Fibroblast of lung (primary cell): ENCODE measurements around the gene MAGI2. TPM values are rescaled to one million over a fixed set of nuclear protein-coding genes. Genes with fewer than 3 reads are reported as not detected.
A peak's percentile ranks its signal among the peaks of the same experiment; 100 is the strongest.

ENCODE experiments used
- DNase-seq, 2 donors: peaks; one replicate each; pipeline versions ENCODE4 v3.0.0 to v3.0.0-alpha.2; 2010; ENCODE audit warnings: low read depth in 2 of 2
- H2AFZ ChIP-seq: 2 replicates; pipeline ENCODE4 v1.5.1; 2012; ENCODE audit warnings: low read length, control low read depth, inconsistent platforms
- H3K27ac ChIP-seq: 2 replicates; pipeline ENCODE4 v1.5.1; 2011; ENCODE audit warnings: low read length, control low read depth; ENCODE audit not compliant: insufficient read depth
- H3K27me3 ChIP-seq: 2 replicates; pipeline ENCODE4 v1.5.1; 2011; ENCODE audit warnings: mild to moderate bottlenecking, low read length; ENCODE audit not compliant: control insufficient read depth, insufficient read depth
- H3K36me3 ChIP-seq: 2 replicates; pipeline ENCODE4 v1.5.1; 2011; ENCODE audit warnings: low read length; ENCODE audit not compliant: control insufficient read depth, insufficient read depth
- H3K4me1 ChIP-seq: 2 replicates; pipeline ENCODE4 v1.5.1; 2011; ENCODE audit warnings: low read length; ENCODE audit not compliant: control insufficient read depth, insufficient read depth; ENCODE audit errors: extremely low read depth
- H3K4me2 ChIP-seq: 2 replicates; pipeline ENCODE4 v1.5.1; 2011; ENCODE audit warnings: low read length, control low read depth; ENCODE audit not compliant: insufficient read depth; ENCODE audit errors: extremely low read depth
- H3K4me3 ChIP-seq, 4 experiments: fragments of 200-600 bp in 1 of 4; sonication (generic) in 1 of 4; replicated peaks in 1 of 4; 2 replicates each; pipeline ENCODE4 v1.5.1; 2011 to 2016; ENCODE audit warnings: low read length in 4 of 4, low read depth in 3 of 4, mild to moderate bottlenecking in 3 of 4, control low read depth in 2 of 4, inconsistent platforms in 1 of 4, mixed read lengths in 1 of 4; ENCODE audit not compliant: insufficient read depth in 1 of 4; ENCODE audit errors: control extremely low read depth in 1 of 4
- H3K79me2 ChIP-seq: 2 replicates; pipeline ENCODE4 v1.5.1; 2012; ENCODE audit warnings: mild to moderate bottlenecking, low read length, inconsistent platforms; ENCODE audit not compliant: control insufficient read depth, insufficient read depth
- H3K9ac ChIP-seq: 2 replicates; pipeline ENCODE4 v1.5.1; 2011; ENCODE audit warnings: mild to moderate bottlenecking, low read length, control low read depth; ENCODE audit not compliant: insufficient read depth
- H3K9me3 ChIP-seq: 2 replicates; pipeline ENCODE4 v1.5.1; 2012; ENCODE audit warnings: low read depth, low read length; ENCODE audit not compliant: control insufficient read depth, insufficient read depth
- H4K20me1 ChIP-seq: 2 replicates; pipeline ENCODE4 v1.5.1; 2011; ENCODE audit warnings: low read length; ENCODE audit not compliant: control insufficient read depth, insufficient read depth; ENCODE audit errors: extremely low read depth
- CTCF ChIP-seq, 2 donors: IDR thresholded peaks in 1 of 2; conservative IDR thresholded peaks in 1 of 2; 1 replicate in 1 of 2; 2 replicates in 1 of 2; pipeline ENCODE4 v1.5.1; 2011 to 2012; ENCODE audit warnings: low read length in 2 of 2, control low read depth in 1 of 2, inconsistent platforms in 1 of 2, low read depth in 1 of 2, mild to moderate bottlenecking in 1 of 2
- EZH2 ChIP-seq: IDR thresholded peaks from 2 replicates; pipeline ENCODE4 v1.5.1; 2012; ENCODE audit warnings: low read length, control low read depth, mild to moderate bottlenecking; ENCODE audit errors: missing control alignments
- polyA plus RNA-seq, 2 donors: library from polyadenylated mRNA; depleted of rRNA in 1 of 2; stranded (reverse) in 1 of 2; unstranded in 1 of 2; fragments of >200 nt; gene quantifications; 2 replicates each; pipeline ENCODE4 v1.2.1, GENCODE V29; 2011 to 2012; ENCODE audit warnings: missing spikeins in 1 of 2
- total RNA-seq: library from RNA; depleted of rRNA; stranded (reverse); fragments of >200 nt; gene quantifications from 2 replicates; pipeline ENCODE4 v1.2.1, GENCODE V29; 2014

The MAGI2 gene
- total and polyA plus RNA-seq, 2 donors (not counting 1 experiment from before 2014, with no cell fraction given): 1.8 to 17.0 TPM

GRCh38 chr7:78099715-78100394 is 1353.6 kb downstream of the MAGI2 start:
- no peaks in the 10 kb centered on the region for H4K20me1 ChIP-seq
- H3K79me2 ChIP-seq: no peaks in the 10 kb centered on the region
- H2AFZ ChIP-seq: no peak overlapping the region
- H3K27me3 ChIP-seq: no peaks in the 10 kb centered on the region
- no peak overlapping the region for H3K4me3 ChIP-seq
- no peak overlapping the region for H3K4me2 ChIP-seq
- H3K36me3 ChIP-seq: no peaks in the 10 kb centered on the region
- TF ChIP-seq EZH2 (no peak), CTCF (conservative IDR thresholded peaks at IDR 0.05 in 1 of 2, IDR thresholded peaks at IDR 0.05 in 1 of 2; ENCODE audit: low read depth in 1 of 2, low read length in 2 of 2) (no peak)
- no peak overlapping the region for H3K9ac ChIP-seq
- H3K4me1 ChIP-seq: no peaks in the 10 kb centered on the region
- no peaks in the 10 kb centered on the region for H3K9me3 ChIP-seq
- H3K27ac ChIP-seq: no peak overlapping the region
- DNase-seq: peak; percentile 4 to 96

- H3K4me1 ChIP-seq: no peaks in the 10 kb centered on the region
- no peak overlapping the region for H2AFZ ChIP-seq
- H4K20me1 ChIP-seq: no peaks in the 10 kb centered on the region
- no peaks in the 10 kb centered on the region for H3K36me3 ChIP-seq
- no peak overlapping the region for H3K4me3 ChIP-seq
- no peak overlapping the region for H3K27ac ChIP-seq
- no peak overlapping the region for H3K4me2 ChIP-seq
- peak; percentile 16 to 89 for DNase-seq
- H3K27me3 ChIP-seq: no peaks in the 10 kb centered on the region
- H3K9me3 ChIP-seq: no peaks in the 10 kb centered on the region
- TF ChIP-seq EZH2 (no peak), CTCF (conservative IDR thresholded peaks at IDR 0.05 in 1 of 2, IDR thresholded peaks at IDR 0.05 in 1 of 2; ENCODE audit: low read depth in 1 of 2, low read length in 2 of 2) (no peak)
- no peak overlapping the region for H3K9ac ChIP-seq
- no peaks in the 10 kb centered on the region for H3K79me2 ChIP-seq
These were observed 1357.9 kb downstream of the MAGI2 start for GRCh38 chr7:78095549-78095948.

GRCh38 chr7:78092331-78092730 is 1361.1 kb downstream of the MAGI2 start:
- Histone ChIP-seq H3K4me2 (no peak overlapping the region), H3K36me3 (no peaks in the 10 kb centered on the region), H3K27me3 (no peaks in the 10 kb centered on the region), H3K4me1 (no peaks in the 10 kb centered on the region), H3K4me3 (no peak overlapping the region), H4K20me1 (no peaks in the 10 kb centered on the region), H3K9ac (no peak overlapping the region), H3K79me2 (no peaks in the 10 kb centered on the region), H2AFZ (no peak overlapping the region), H3K9me3 (no peaks in the 10 kb centered on the region), H3K27ac (no peak overlapping the region)
- DNase-seq: no peak
- TF ChIP-seq EZH2 (no peak), CTCF (conservative IDR thresholded peaks at IDR 0.05 in 1 of 2, IDR thresholded peaks at IDR 0.05 in 1 of 2; ENCODE audit: low read depth in 1 of 2, low read length in 2 of 2) (no peak)
